Pulmonary artery endothelial cell (primary cell): ENCODE data around the gene TRIM17. TPM values are rescaled to one million over a fixed set of nuclear protein-coding genes. Genes with fewer than 3 reads are reported as not detected.
A peak's percentile ranks its signal among the peaks of the same experiment; 100 is the strongest.

ENCODE experiments used
- DNase-seq: peaks from one replicate; pipeline ENCODE4 v3.0.0-alpha.2; 2011; ENCODE audit warnings: low read depth, low spot score
- total RNA-seq: library from RNA; depleted of rRNA; stranded (reverse); fragments of >200 nt; gene quantifications from 2 replicates; pipeline ENCODE4 v1.2.3, GENCODE V29; 2014

Gene TRIM17, protein sequence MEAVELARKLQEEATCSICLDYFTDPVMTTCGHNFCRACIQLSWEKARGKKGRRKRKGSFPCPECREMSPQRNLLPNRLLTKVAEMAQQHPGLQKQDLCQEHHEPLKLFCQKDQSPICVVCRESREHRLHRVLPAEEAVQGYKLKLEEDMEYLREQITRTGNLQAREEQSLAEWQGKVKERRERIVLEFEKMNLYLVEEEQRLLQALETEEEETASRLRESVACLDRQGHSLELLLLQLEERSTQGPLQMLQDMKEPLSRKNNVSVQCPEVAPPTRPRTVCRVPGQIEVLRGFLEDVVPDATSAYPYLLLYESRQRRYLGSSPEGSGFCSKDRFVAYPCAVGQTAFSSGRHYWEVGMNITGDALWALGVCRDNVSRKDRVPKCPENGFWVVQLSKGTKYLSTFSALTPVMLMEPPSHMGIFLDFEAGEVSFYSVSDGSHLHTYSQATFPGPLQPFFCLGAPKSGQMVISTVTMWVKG
- not detected in 2 replicates for total RNA-seq

DNA sequence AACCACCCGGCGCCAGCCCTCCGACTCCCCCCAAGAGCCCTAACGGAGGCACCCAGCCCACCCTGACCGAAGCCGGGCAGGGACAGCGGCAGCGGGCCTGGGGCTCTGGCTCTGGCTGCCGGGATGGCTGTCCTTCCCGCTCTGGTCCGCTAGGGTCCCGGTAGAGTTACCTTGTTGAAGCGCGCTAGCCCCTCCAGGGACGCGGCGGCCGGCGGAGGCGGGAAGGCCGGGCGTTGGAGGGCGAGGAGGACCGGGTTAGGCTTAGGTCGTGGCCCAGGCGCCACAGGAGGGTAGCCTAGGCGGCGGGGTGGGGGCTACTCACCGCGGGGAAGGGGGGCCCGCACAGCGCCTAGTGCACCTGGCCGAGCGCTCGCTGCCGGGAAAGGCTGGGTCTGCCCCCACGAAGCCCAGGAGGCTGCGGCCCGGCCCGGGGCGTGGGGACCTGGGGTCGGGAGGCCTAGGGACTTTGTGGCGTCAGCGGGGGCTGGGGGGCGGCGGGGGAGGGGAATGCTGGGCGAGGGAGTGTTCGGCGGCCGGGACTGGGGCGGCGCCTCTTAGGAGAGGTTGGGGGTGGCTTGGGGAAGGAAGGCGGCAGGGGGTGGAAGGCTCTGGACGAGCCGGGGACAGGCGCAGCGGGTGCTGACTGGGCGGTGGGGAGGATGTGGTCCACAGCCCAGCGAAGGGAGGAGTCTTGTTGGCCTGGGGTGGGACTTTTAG is at the start of gene TRIM17:
TSS of gene TRIM17 (minus strand) at position 645 of the 717 bp plus-strand sequence. CDS start 1,789 bp downstream, outside the sequence.
- no peak for DNase-seq

DNA sequence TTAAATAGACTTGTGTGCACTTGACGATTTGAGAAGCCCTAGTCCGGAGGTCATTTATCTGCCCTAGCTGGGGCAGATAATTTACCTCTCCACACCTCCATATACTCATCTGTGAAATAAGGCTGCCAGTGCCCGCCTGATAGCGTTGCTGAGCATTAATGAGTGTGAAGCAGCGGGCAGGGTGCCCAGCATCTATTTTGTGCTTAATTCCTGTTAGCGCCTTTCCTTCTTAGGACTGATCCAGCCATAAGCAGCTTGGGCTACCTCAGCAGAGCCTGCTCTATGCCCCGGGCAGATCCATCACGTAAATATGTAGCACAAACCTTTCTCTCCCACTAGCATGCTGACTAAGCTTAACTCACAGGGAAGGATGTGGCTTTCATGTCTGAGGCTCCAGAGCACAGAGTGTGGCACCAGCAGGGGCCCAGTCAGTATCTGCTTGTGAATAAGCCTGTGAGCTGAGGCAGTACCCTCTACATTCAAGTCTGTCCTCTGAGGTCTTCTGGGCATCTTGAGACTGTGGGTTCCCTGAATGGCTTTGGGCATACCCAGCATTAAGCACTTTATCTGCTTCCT is 49.0 kb upstream of the TRIM17 start:
- DNase-seq: no peak

DNA sequence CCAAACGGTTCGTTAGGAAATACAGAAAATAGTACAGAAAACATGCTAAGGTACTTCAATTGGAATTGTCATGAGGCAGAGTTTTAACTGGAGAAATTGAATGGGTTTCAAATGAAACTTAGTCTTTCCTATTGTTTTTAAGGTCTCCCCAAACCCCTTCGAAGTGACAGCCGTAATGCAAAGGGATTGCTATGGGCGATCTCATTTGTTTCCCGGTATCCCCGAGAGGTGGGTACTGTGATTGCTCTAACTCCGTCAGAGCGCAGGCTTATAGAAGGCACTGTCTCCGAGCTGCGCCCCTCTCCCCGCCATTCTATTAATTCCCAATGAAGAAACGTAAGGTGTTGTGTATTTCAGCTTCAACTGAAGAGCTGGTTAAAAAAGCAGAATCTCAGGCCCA is 48.5 kb upstream of the TRIM17 start:
- no peak for DNase-seq

DNA sequence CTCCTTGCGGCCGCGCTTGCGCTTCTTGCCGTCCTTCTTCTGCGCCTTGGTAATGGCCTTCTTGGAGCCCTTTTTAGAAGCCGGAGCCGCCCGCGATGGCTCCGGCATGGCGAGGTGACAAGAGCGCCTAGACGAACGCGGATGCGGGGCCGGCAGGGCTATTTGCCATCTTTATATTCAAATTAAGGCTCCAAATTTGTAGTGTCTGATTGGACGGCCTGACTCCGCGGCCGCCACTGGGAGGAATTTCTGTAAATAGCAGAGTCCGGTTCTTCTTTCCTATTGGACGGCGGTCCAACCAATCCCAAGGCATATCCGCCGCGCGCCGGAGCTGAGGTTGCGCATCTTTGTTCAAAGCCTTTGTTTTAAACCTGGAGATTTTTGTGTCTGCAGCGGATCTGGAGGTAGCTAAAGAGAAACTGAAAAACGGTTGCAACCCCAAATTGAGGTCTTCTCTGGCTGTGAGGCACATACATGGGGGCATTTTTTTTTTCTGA is 47.9 kb upstream of the TRIM17 start:
- no peak for DNase-seq

DNA sequence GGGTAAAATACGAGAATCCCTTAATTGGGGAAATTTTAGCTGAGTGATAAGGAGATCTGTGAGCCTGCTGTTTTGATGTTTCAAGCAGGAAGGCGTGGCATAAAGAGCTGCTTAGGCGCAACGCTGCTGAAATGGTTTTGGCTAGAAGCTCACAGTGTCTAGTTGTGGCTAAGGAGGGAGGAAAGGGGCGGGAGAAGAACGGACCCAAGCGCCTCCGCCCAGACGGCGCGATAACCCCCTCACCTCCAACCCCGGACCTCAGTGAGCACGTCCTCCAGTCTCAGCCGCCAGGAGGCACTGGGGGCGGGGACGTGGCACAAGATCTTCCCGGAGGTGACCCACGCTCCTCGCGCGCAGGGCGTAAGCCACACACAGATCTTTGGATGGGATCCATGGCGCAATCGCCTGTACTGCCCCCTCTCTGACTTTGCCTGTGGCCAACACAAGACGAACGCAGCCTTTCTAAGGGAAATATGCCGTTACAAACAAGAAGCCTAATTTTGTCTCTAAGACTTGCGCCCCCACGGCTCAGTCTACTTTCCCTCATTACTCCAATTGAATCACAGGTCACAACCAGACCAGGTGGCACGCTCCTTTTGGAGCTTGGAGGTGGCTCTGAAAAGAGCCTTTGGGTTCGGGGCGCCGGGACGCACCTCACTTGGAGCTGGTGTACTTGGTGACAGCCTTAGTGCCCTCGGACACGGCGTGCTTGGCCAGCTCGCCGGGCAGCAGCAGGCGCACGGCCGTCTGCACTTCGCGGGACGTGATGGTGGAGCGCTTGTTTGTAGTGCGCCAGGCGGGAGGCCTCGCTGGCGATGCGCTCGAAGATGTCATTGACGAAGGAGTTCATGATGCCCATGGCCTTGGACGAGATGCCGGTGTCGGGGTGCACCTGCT is 47.1 kb upstream of the TRIM17 start:
- no peak for DNase-seq

DNA sequence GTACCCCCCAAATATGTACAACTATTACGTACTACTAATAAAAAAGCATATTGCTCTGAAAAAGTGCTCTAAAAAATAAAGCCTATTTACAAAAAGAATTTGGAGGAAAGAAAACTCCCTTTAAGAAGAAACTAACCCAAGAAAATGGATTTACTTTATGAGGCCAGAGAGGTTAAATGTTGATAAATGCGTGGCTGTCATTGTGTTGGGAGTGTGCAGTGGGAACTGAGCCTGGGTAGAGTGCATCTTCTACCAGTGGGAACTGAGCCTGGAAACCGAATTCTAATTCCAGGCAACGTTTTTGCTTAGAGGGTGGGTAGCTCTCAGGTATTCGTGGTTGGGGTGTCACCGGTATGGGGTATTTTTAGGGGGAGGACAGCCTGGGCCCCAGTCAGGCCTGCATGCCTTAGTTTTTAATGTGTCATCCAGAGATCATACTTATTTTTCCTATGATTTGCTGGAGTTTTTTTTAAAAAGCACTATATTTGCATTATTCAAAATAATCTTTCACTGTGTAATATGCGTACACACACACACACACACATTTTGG is 46.4 kb upstream of the TRIM17 start:
- no peak for DNase-seq

DNA sequence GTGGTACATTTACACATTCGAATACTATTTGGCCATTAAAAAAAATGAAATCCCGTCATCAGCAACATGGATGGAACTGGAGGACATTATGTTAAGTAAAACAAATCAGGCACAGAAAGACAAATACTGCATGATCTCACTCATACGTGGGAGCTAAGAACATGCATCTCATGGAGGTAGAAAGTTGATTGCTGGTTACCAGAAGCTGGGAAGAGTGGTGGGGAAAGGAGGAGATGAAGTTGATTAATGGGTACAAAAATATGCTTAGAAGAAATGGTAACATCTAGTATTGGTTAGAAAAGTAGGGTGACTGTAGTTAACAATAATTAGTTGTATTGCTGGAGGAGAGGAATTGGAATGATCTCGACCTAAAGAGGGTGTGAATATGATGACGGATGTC is 45.9 kb upstream of the TRIM17 start:
- DNase-seq: no peak

DNA sequence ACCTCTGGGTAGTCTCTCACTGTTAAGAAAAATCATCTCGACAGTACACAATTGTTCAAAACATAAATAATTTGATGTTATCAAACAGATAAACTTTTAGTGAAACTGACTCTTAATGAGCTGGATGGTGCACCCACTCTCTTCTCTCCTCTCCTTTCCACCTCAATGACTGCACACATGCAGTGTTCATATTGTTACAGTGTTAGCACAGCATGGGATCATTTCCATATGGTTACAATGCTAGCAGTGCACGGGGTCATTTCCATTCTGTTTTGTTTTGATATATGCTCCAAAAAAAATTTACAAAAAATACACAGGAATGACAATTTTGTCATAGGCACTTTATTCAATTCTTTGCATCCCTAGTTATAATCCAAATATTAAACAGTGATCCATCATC is 44.2 kb upstream of the TRIM17 start:
- no peak for DNase-seq

DNA sequence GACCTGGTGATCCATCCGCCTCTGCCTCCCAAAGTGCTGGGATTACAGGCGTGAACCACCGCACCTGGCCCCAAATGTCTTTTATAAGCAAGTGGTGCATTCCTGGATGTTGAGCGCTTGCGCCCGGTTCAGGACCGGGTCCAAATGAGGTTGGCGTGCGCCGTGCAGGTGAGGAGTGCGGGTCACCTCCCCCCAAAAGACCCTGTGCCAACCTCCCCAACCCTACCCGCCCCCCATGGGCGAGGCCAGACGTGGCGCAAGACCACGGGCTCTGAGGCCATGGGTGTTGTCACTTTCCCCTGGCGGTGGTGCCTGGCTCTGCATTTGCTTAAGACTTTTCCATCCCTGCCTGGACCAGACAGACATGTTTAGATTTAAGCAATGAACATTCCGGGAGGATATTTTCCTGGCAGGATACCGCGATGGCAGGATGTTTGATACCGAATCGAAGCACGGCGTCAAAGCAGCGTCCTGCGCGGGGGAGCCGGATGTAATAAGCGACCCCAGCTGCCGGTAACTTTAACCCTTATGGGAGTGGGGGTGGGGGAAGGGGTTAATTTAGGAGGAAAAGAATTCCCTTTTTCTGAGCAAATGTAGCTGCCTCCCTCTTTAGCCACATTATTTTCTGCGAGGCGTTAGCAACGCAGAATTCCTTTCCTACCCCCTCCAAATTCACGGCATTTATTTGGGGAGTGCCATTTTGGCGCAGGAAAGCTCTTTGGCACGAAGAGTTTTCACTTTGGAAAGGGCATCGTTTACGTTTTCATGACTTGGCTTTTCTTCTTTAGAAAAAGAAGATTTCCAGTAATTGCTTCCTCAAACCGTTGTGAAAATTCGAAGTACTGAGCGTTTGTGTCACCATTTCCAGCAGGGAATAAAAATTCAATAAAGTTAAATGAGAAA is 42.7 kb upstream of the TRIM17 start:
- DNase-seq: peak; percentile 44

DNA sequence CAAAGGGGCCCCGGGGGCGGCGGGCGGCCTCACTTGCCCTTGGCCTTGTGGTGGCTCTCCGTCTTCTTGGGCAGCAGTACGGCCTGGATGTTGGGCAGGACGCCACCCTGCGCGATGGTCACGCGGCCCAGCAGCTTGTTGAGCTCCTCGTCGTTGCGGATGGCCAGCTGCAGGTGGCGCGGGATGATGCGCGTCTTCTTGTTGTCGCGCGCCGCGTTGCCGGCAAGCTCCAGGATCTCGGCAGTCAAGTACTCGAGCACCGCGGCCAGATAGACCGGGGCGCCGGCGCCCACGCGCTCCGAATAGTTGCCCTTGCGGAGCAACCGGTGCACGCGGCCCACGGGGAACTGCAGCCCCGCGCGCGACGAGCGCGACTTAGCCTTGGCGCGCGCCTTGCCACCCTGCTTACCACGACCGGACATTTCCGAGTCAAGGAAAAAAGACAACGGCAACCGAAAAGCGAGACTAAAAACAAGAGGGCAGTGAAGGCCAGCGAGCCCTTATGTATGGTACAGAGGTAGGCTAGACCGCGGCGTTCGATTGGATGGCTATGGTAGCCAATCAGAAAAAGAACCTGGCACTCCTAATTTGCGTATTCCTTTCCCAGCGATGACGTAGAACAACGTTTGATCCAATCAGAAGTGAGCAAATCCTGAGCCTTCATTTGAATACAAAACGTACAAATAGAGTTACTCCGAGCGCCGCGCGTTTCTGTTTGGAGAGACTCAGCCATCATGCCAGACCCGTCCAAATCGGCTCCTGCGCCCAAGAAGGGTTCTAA is 40.9 kb upstream of the TRIM17 start:
- peak; percentile 92 for DNase-seq

DNA sequence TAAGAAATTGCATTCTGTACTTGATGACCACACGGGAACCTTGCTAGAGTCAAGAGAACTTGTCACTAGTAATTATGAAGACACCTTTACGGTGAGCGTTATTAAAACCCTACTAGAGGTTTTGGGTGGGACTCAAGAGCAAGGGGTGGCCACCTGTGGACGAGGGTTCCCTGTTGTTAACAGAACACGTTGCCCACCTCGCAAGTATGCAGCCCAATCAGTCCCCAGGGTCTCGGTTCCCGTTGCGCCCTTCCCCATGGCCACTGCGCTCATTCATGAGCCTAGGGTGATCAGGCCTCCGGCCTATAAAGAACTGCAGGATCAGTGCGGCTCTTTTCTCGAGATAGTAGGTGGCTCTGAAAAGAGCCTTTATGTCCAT is 40.3 kb upstream of the TRIM17 start:
- no peak for DNase-seq

DNA sequence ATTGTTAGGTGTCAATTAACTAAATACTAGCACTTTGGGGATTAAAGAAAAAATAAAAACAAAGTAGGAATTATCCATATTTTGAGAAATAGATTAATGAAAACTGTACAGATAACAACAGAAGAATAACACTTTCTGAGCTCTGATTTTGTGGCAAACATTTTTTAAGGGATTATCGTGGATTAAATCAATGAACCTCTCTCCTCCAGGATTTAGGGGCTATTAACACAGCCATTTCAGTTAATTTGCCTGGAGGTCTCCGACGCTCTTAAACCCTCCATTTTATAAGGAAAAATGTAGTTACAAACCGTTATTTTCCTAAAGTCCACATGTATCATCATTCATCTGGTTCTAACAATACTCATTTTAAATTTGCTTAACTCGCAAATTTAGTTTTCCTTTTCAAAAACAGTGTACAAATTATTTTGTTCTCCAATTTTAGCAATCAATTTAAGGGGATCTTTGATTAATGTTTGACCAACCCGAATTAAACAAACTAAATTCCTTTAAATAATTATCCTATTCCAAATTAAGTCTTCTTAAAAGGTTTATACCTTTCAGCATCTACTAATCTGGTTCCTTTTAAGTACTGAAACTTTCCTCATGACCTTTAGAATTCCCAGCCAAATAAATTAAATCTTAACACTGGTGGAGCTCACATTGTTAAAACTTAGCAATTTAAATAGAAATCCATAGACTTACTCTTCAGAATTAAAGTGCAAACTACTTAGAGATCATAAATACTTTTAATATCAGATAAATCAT is 39.8 kb upstream of the TRIM17 start:
- DNase-seq: no peak

DNA sequence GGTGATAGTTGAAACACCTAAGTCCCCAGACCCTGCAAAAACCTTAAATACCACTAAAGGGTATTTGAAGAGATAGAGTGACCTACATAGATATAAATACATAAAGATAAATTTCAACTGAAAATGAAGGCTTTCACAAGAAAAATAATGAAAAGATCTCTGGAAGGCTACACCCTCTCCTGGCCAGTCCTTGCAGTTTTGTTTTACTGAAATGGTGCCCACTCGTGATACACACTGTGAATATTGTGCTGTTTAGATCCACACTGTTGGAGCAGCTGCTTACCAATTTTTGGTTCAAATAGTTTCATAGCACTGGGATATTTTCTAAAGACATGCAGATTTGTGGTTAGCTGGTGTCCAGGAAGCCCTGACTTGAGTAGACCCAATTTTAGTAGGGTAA is 39.1 kb upstream of the TRIM17 start:
- DNase-seq: no peak

DNA sequence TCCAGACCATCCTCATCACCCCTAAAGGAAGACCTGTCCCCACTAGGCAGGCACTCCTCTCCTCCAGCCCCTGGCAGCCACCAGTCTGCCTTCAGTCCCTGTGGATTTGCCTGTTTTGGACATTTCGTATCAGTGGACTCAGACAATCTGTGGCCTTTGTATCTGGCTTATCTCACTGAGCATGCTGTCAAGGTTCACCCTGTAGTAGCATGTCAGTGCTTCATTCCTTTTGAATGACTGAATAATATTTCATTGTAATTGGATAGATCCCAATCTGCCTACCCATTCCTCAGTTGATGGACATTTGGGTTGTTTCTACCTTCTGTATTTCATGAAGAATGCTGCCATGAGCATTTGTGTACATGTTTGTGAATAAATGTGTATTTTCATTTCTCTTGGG is 37.6 kb upstream of the TRIM17 start:
- DNase-seq: no peak

DNA sequence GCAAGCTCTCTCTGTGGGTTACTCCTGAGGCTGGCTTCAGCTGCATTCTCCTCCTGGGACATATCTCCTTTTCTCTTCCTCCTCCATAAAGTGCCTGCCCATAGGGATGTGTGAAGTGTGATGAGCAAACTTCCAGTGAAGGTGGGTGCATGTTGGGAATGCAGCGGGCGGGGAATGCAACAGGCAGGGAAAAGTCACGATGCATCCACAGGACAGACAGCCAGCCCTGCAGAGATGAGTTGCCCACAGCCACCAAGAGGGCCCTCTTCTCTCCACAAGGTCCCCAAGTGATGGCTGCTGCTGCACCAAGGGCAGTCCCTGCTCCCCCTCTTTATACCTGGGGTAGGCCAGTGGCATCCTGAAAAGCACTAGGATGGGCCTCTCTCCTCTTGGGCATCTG is 37.0 kb upstream of the TRIM17 start:
- no peak for DNase-seq

DNA sequence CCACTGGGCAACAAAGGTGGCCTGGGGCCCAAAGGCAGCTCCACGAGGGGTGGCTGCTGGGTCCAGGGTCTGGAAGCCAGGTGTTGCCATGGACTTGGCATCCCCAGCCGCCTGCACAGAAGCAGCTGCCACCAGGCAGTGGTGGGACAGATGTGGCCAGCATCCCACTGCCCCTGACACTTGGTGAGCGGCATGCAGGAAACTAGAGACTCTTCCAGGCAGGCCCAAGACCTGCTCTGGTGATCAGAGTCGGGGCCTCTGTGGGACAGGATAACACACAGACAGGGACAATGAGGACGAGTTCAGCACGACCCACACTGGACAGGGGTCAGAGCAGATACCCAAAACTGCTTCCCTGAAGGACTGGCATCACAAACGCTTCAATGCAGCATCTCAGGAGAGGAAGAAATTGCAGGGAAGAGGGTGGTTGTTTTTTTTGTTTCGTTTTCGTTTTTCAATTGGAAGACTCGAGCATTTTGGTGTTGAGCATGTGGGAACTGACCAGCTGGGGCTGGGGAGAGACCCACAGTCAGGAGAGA is 36.4 kb upstream of the TRIM17 start:
- DNase-seq: no peak

DNA sequence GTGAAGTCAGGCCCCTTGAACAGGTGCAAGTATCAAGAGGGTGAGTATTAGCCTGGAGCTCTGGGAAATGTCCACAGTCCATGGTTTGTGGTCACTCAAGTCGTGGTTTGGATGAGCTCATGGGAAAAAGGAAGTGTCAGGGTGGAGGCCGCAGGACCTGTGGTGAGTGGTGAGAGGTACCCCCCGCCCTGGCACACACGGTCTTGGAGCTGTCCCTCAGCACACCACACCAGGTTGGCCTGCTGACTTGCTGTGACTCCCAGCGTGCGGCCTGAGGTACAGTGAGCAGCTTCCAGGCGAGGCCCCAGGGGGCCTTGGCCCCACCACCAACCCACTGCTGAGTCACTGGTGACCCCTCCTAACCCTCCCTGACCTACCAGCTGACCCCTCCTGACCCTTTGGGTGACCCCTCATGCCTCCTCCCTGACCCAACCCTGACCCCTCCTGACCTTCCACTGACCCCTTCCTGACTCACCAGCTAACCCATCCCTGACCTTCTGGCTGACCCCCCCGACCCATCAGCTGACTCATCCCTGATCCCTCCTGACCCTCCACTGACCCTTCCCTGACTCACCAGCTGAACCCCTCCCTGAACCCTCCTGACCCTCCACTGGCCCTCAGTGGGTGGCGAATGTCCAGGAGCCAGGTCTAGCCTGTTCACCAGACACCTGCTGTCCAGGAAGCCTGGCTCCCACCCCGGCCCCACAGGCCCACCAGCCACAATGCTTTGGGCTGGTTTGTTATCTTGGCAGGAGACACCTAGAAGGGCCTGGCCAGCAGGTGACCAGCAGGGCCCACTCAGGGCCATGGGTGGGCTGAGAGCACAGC is 35.7 kb upstream of the TRIM17 start:
- DNase-seq: no peak
